Activated naive CD4-positive, alpha-beta T cell treated with anti-CD3 and anti-CD28 coated beads, Interleukin-2, amount 10 ng/mL, durations not matched to agents 7 days and 5 days (primary cell): ENCODE data around the gene RUFY4.
"Not testable (repeated sequence)": the region's sequence is repeated elsewhere in the genome, so short reads cannot be mapped to it uniquely, and the experiment has no call there.

ENCODE experiments used
- CTCF ChIA-PET: fragments of 350-600 bp; sonication (Branson Sonifier 250); formaldehyde crosslinking; loops from one replicate; lab custom pipeline; 2021; ENCODE audit warnings: antibody characterized with exemption; lab: Charles Lee
- DNase-seq: peaks from one replicate; pipeline ENCODE4 v3.0.0-alpha.2; 2020
- H3K27ac Mint-ChIP-seq: one replicate; pipeline ENCODE4 v1.8.0; 2021; ENCODE audit warnings: mild to moderate bottlenecking, moderate library complexity, mixed read lengths
- H3K27me3 Mint-ChIP-seq: one replicate; pipeline ENCODE4 v1.8.0; 2021; ENCODE audit warnings: mild to moderate bottlenecking, mixed read lengths
- H3K36me3 Mint-ChIP-seq: one replicate; pipeline ENCODE4 v1.8.0; 2021; ENCODE audit warnings: mixed read lengths
- H3K4me1 Mint-ChIP-seq: one replicate; pipeline ENCODE4 v1.8.0; 2021; ENCODE audit warnings: mixed read lengths
- H3K4me3 Mint-ChIP-seq: one replicate; pipeline ENCODE4 v1.8.0; 2021; ENCODE audit warnings: mild to moderate bottlenecking, moderate library complexity, mixed read lengths
- H3K9me3 Mint-ChIP-seq: one replicate; pipeline ENCODE4 v1.8.0; 2021; ENCODE audit warnings: mixed read lengths

RUFY4 gene, protein sequence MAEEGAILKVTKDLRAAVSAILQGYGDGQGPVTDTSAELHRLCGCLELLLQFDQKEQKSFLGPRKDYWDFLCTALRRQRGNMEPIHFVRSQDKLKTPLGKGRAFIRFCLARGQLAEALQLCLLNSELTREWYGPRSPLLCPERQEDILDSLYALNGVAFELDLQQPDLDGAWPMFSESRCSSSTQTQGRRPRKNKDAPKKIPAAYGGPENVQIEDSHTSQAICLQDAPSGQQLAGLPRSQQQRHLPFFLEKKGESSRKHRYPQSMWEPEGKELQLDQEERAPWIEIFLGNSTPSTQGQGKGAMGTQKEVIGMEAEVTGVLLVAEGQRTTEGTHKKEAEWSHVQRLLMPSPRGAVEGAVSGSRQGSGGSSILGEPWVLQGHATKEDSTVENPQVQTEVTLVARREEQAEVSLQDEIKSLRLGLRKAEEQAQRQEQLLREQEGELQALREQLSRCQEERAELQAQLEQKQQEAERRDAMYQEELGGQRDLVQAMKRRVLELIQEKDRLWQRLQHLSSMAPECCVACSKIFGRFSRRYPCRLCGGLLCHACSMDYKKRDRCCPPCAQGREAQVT

DNA sequence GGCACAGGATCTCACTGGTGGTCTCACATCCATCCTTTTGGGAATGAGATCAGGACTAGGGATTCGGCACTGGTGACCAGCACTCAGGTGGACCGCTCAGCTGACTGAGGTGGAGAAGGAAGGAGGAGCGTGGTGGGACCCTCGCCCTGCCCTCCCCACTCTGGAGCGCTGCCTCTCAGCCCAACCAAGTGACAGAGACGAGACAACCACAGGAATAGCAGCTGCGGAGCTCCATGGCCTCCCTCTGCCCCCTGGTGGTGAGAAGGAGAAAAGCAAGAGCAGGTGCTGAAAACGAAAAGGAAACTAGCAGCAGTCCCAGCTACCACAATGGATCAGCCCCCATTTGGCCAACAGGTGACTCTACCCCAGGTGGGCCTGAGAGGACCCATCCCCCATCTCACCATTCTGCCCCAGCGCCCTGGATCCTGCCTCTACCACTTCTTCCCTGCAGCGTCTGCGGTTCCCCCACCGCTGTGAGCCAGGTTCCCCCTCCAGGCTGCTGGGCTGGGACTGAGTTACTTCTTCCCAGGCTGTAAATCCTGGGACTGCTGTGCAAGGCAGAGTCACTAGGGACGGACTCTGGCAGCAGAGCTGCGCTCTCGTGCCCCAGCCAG lies at the start of gene RUFY4:
TSS of gene RUFY4 (plus strand) at position 533 of the 614 bp plus-strand sequence. CDS start 1,353 bp downstream, outside the sequence.
- H3K27me3 Mint-ChIP-seq, result peaks cover 40% of the 10 kb centered on the region
- DNase-seq, result peak; percentile 78
- CTCF ChIA-PET, result interaction anchor here (0.7 to 13.6 kb wide), 11 partner anchors 8 to 280 kb away, joined by 3 to 141 read pairs (median 5); no protein-coding TSS in a partner anchor
- peak within 1 kb of the TSS; percentile 49 for H3K4me3 Mint-ChIP-seq
- not testable (repeated sequence) for H3K36me3 Mint-ChIP-seq, H3K27ac Mint-ChIP-seq, H3K9me3 Mint-ChIP-seq
- H3K4me1 Mint-ChIP-seq, result peaks cover 12% of the 10 kb centered on the region

DNA sequence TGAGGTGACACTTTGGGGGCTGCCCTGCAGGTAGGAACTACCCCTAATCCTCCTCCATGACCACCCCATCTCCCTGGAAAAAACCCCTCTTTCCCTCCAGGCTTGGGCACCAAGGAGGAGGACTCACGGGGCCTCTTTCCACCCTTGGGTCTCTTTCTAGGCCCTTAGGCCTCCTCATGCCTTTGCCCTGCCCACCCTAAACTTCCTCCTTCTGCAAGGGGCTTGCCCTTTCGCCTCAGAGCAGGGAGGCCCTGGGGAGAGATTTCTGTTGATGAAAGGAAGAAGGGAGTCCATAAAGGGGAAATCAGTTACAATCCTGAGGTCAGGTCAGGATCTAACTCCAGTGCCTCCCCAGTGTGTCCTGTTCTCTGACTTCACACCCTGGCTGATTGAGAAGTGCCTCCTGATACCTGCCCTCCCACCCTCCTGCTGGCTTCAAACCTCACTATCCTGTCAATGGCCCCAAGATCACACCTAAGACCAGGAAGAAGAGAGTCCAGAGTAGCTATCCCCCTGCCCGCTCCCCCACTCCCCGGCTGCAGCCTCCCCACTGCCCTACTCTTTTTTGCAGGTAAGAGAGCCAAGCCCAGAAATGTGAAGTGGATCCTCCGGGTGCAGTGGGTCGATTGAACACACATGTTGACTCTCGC lies 49.5 kb upstream of the RUFY4 start:
- no peak overlapping the region for H3K4me3 Mint-ChIP-seq
- no peaks in the 10 kb centered on the region for H3K36me3 Mint-ChIP-seq
- CTCF ChIA-PET, result no interaction called here
- H3K4me1 Mint-ChIP-seq, result no peaks in the 10 kb centered on the region
- H3K27ac Mint-ChIP-seq, result no peak overlapping the region
- no peak for DNase-seq
- no peaks in the 10 kb centered on the region for H3K9me3 Mint-ChIP-seq
- H3K27me3 Mint-ChIP-seq, result peaks cover 4% of the 10 kb centered on the region

DNA sequence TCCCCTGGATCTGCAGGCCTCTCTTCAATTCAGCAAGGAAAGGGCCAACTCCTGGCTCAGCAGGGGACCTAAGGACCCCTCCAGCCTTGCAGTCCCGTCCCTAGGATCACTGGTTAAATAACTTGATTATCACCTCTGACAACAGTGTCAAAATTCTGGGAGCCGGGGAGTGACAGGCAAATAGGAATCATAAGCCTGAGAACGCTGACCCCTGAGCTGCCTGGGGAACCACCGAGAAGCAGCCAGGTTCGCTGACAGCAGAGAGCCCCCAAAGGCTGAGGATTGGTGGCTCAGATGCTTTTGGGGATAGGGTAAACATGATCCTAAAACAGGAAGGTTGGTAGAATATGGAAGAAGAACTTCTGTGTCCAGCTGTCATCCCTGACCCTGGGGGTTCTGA lies 48.8 kb upstream of the RUFY4 start:
- no peaks in the 10 kb centered on the region for H3K4me1 Mint-ChIP-seq
- H3K27me3 Mint-ChIP-seq, result peaks cover 4% of the 10 kb centered on the region
- CTCF ChIA-PET, result no interaction called here

DNA sequence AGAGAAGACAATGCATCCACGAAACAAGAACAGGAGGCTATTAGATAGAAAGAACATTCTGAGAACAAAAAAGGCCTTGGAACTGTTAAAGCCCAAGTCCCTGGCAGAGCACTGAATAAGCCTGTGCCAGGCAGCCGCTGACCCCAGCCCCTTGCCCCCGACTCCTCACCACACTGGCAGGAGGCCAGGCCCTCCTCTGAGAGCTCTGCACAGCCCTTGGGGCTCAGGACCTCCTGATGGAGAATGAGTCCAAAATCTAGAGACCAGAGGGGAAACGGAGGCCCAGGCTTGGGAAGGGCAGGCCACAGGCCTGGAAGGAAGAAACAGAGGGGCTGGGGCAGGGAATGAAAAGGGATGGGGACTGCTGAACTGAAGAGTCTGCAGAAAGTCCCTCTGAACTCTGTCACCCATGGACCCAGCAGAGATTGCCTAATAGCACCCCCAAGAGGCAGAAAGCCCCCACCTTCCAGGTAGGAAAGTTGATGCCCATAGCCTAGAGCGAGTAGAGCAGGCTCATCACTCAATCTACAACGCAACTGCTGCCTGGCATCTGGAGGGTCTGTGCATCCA lies 48.0 kb upstream of the RUFY4 start:
- Mint-ChIP-seq H3K27me3 (peaks cover 4% of the 10 kb centered on the region), H3K27ac (no peak overlapping the region), H3K4me3 (no peak overlapping the region), H3K4me1 (no peaks in the 10 kb centered on the region), H3K9me3 (no peaks in the 10 kb centered on the region), H3K36me3 (no peaks in the 10 kb centered on the region)
- DNase-seq, result no peak
- CTCF ChIA-PET, result no interaction called here

More for the DNA sequence above, 48.8 kb upstream of the RUFY4 start:
- Mint-ChIP-seq H3K9me3 (no peaks in the 10 kb centered on the region), H3K27ac (no peak overlapping the region), H3K36me3 (no peaks in the 10 kb centered on the region), H3K4me3 (no peak overlapping the region)
- no peak for DNase-seq

DNA sequence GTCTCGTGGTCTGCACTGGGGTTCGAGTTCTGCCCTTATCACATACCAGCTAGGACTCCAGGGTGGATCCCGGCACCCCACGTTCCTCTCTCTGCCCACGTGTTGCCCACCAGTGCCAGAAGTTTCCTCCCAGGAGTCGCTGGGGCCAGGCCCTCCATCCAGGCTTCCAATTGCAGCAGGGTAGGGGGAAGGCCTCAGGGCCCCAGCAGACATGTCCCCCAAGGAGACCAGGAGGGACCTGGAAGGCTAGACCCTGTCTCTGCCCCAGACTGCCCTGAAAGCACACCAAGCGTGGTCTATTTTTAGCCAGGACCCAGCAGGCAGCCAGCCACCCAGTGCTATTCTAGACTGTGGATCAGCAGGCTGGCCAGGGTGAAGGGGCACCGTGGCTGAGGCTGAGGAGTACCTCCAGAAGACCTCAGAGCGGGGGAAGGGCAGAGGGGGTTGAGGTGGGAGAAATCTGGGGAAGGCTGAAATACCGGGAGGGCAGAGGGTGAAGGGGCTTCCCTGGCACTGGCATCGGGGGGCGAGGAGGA lies 47.4 kb upstream of the RUFY4 start:
- no peaks in the 10 kb centered on the region for H3K36me3 Mint-ChIP-seq
- no peaks in the 10 kb centered on the region for H3K9me3 Mint-ChIP-seq
- CTCF ChIA-PET, result no interaction called here
- no peak overlapping the region for H3K4me3 Mint-ChIP-seq
- no peak overlapping the region for H3K27ac Mint-ChIP-seq
- H3K4me1 Mint-ChIP-seq, result no peaks in the 10 kb centered on the region
- peaks cover 4% of the 10 kb centered on the region for H3K27me3 Mint-ChIP-seq
- DNase-seq, result no peak

DNA sequence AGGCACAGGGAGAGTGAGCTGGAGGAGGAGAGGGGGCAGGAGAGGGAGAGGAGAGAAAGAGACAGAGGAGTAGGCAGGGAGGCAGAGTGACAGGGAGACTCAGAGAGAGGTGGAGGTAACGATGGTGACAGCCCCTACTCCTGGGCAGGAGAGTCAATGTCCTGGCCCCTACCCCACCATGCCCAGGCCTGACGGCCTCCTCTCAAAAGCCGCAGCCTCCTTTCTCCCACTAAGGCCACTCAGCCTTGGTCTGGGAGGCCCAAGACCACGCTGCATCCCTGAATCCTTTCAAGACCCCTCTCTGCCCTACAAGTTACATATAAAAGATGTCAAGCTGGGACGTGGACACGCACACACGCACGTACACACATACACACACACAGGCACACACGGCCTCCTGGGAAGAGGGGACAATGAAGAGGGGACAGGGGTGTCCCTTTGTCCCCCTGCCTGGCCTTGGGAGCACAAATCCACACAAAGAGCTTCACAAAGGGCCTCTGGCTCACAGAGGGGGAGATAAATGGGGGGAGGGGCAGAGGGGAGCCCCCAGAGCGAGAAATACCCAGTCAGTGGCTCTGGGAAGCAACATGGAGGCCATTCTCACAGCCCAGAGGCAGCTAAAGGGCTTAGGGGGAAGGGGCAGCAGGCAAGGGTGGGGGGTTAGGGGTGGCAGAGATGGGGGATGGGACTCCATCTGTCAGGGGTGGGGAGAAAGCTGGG lies 46.8 kb upstream of the RUFY4 start:
- H3K27me3 Mint-ChIP-seq, result peaks cover 8% of the 10 kb centered on the region
- no peak overlapping the region for H3K27ac Mint-ChIP-seq
- H3K4me1 Mint-ChIP-seq, result no peaks in the 10 kb centered on the region
- no peaks in the 10 kb centered on the region for H3K9me3 Mint-ChIP-seq
- H3K36me3 Mint-ChIP-seq, result no peaks in the 10 kb centered on the region
- no peak for DNase-seq
- H3K4me3 Mint-ChIP-seq, result no peak overlapping the region
- CTCF ChIA-PET, result no interaction called here

DNA sequence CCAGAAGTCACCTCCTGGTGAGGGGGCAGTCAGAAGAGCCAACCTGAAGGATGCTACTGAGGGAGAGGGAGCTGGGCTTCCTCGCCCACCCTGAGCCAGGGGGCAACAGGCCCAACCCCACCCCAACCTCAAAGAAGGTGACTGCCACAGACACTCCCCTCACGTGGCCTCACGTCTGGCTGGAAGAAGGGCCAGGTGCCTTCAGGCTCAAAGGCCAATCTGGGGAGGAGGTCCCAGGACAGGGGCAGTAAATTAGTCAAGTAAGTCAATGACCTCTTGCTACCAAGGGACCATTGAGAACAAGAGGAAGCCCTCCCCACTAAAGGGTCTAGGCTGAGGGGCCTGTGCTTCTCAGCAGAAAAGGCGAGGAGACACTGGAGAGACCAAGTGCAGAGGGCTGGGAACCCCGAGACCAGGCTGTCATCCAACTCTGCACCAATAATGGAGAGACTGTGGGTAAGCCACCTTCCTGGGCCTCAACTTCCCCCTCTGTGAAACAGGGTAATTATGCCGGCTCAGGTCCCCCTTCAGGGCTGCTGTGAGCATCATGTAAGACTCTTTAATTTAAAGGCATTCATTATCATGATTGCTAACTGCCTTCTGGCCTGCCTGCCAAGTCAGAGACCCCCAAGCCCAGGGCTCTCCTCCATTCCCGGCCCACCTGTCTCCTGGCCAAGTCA lies 46.1 kb upstream of the RUFY4 start:
- no peak overlapping the region for H3K4me3 Mint-ChIP-seq
- DNase-seq, result no peak

DNA sequence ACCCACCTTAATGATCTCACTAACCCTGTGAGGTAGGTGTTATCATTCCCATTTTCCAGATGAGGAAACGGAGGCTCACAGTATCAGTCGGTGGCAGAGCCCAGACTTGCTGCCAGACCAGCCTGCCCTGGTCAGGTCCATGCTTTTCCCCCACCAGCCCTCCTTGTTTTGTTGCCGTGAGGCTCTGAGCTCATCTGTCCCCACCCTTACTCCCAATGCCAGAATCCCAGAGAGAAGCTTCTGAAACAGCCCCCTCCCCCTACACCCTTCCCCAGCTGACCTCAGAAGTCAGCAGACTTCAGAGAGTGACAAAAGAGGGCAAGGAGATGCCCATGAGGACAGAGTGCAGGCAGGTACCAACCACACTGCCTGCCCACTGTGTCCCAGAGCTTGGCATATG lies 45.4 kb upstream of the RUFY4 start:
- Mint-ChIP-seq H3K27me3 (peaks cover 4% of the 10 kb centered on the region), H3K9me3 (no peaks in the 10 kb centered on the region), H3K4me3 (no peak overlapping the region), H3K36me3 (no peaks in the 10 kb centered on the region), H3K4me1 (no peaks in the 10 kb centered on the region), H3K27ac (no peak overlapping the region)
- DNase-seq, result peak; percentile 16
- CTCF ChIA-PET, result no interaction called here

More for the DNA sequence above, 46.1 kb upstream of the RUFY4 start:
- Mint-ChIP-seq H3K4me1 (no peaks in the 10 kb centered on the region), H3K9me3 (no peaks in the 10 kb centered on the region), H3K27me3 (peaks cover 4% of the 10 kb centered on the region), H3K27ac (no peak overlapping the region), H3K36me3 (no peaks in the 10 kb centered on the region)
- CTCF ChIA-PET, result no interaction called here

DNA sequence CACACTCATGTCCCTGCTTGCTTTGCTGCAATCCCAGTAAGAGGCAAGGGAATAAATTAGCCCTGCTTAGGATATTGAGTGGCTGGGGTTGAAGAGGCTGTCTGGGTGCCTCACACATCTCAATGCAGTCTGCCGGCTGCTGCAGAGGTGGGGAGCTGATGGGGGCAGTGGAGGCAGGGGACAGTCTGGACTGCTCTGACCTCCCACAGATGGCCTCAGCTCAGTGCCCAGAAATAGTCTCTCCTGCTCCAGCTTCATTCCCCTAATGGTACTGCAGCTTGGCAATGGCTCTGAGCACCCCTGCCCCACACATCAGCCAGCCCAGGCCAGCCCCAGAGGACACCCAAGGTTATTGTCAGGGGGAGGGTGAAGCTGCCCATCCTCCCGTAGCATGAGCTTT lies 44.7 kb upstream of the RUFY4 start:
- CTCF ChIA-PET, result no interaction called here
- Mint-ChIP-seq H3K36me3 (no peaks in the 10 kb centered on the region), H3K27me3 (peaks cover 4% of the 10 kb centered on the region), H3K27ac (no peak overlapping the region), H3K4me1 (no peaks in the 10 kb centered on the region), H3K4me3 (no peak overlapping the region), H3K9me3 (no peaks in the 10 kb centered on the region)
- DNase-seq, result peak; percentile 15

DNA sequence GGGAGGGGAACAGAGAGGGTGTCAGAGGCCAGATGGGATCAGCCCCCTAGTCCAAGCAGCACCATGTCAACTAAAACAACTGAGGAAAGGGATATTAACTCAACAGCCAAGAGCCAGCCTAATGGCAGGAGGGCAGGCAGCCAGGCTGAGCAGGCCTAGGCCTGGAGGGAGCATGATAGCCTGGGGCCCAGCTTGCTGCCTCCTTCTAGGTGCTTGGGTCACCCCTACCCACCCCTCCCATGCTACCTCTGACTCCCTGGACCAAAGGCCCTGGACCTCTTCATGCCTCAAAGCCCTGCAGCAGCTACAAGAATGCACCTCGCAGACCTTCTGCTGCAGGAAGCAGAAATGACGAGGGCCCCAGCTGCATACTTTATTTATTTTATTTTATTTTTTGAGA lies 44.2 kb upstream of the RUFY4 start:
- CTCF ChIA-PET, result interaction anchor here (0.6 kb wide), 1 partner anchor 983 kb away, joined by 3 read pairs; no protein-coding TSS in a partner anchor
- Mint-ChIP-seq H3K9me3 (no peaks in the 10 kb centered on the region), H3K27ac (no peak overlapping the region), H3K36me3 (no peaks in the 10 kb centered on the region), H3K27me3 (peaks cover 4% of the 10 kb centered on the region), H3K4me1 (no peaks in the 10 kb centered on the region), H3K4me3 (no peak overlapping the region)
- DNase-seq, result no peak

DNA sequence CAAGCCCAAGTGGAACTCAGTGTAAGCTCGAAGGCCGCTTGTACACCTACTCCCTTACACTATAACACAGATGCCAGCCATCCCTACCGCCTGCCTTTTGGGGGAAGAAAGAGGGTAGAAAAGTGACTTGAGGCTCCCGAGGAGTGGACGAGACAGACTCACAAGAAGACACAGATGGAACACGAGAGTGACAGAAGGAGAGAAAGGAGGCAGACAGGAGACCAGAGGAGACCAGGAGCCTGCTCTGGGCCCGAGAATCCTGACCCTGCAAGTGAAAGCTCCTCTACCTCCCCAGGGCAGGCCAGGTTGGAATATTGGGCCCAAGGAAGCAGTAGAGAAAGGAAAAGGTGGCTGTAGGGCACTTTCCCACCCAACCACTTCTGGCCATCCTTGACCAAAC lies 42.8 kb upstream of the RUFY4 start:
- CTCF ChIA-PET, result no interaction called here
- DNase-seq, result no peak
- Mint-ChIP-seq H3K27me3 (peaks cover 4% of the 10 kb centered on the region), H3K4me1 (no peaks in the 10 kb centered on the region), H3K27ac (no peak overlapping the region), H3K4me3 (no peak overlapping the region), H3K36me3 (no peaks in the 10 kb centered on the region), H3K9me3 (no peaks in the 10 kb centered on the region)

DNA sequence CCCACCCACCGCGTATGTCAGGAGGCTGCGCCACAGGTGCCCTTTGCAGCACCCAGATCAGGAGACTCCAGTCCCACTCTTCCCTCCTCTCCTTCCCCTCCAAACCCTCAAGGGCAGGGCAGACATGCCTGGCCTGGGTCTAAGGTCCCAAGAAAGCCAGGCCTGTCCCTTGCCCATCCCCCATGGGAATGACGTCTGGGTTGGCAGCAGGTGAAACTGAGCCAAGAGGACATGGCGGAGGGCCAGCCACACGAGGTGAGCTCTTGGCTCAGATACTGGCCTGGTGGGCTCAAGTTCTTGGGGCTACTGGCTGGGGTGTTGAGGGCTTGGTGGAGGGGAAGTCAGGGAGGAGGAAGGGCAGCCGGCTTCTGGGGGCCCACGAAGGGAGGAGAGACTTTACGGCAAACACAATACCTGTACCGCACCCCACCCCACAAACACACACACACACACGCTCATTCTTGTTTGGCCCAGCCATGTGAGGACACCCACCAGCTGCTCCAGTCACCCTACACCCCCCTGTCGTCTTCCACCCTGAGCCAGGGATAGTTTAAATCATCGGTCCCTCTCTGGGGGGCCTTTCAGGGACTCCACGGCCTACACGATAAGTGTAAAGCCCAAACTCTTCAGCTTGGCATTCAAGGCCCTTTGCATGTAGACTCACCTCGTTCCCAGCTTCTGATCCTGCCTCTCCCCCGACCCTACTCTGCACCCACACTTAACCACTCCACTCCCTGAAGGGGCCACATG lies 42.2 kb upstream of the RUFY4 start:
- Mint-ChIP-seq H3K36me3 (no peaks in the 10 kb centered on the region), H3K4me1 (no peaks in the 10 kb centered on the region), H3K27me3 (peaks cover 4% of the 10 kb centered on the region), H3K4me3 (no peak overlapping the region), H3K9me3 (no peaks in the 10 kb centered on the region), H3K27ac (no peak overlapping the region)
- DNase-seq, result peak; percentile 18
- CTCF ChIA-PET, result no interaction called here
